ENCODE results near the gene TMEM273. TPM values are rescaled to one million over a fixed set of nuclear protein-coding genes. Genes with fewer than 3 reads are reported as not detected.

The TMEM273 gene
- total and polyA plus RNA-seq, 10 of the 15 experiments (the other 5 are each of a cell fraction or from before 2014, with no cell fraction given): 10.3 to 46.3 (median 26.4) TPM

GRCh38 chr10:49177391-49178355 is 10.5 kb downstream of the TMEM273 start (continued):
- TF ChIP-seq ZNF274 (IDR thresholded peaks at IDR 0.05; ENCODE audit: insufficient read depth, insufficient read length) (no peak), BACH1 (IDR thresholded peaks at IDR 0.05; ENCODE audit: borderline replicate concordance) (peak; percentile 37; the same call in 1 of the 2 replicates), RELB (IDR thresholded peaks at IDR 0.05; ENCODE audit: low read depth) (peak; percentile 79), FOXK2 (IDR thresholded peaks at IDR 0.05) (no peak), MTA3 (IDR thresholded peaks at IDR 0.05; ENCODE audit: borderline replicate concordance, low read length) (no peak; the same call in 1 of the 2 replicates), YBX1 (IDR thresholded peaks at IDR 0.05) (no peak), TCF3 (IDR thresholded peaks at IDR 0.05; ENCODE audit: borderline replicate concordance, insufficient read depth, low read depth, low read length) (no peak), PAX5 (IDR thresholded peaks at IDR 0.05; ENCODE audit: borderline replicate concordance, low read depth, low read length) (peak; percentile 56), IKZF2 (IDR thresholded peaks at IDR 0.05) (peak; percentile 81 to 85)
- TF ChIP-seq, protein P1, sequence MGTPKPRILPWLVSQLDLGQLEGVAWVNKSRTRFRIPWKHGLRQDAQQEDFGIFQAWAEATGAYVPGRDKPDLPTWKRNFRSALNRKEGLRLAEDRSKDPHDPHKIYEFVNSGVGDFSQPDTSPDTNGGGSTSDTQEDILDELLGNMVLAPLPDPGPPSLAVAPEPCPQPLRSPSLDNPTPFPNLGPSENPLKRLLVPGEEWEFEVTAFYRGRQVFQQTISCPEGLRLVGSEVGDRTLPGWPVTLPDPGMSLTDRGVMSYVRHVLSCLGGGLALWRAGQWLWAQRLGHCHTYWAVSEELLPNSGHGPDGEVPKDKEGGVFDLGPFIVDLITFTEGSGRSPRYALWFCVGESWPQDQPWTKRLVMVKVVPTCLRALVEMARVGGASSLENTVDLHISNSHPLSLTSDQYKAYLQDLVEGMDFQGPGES (IDR thresholded peaks at IDR 0.05): no peak
- TF ChIP-seq, protein P2, sequence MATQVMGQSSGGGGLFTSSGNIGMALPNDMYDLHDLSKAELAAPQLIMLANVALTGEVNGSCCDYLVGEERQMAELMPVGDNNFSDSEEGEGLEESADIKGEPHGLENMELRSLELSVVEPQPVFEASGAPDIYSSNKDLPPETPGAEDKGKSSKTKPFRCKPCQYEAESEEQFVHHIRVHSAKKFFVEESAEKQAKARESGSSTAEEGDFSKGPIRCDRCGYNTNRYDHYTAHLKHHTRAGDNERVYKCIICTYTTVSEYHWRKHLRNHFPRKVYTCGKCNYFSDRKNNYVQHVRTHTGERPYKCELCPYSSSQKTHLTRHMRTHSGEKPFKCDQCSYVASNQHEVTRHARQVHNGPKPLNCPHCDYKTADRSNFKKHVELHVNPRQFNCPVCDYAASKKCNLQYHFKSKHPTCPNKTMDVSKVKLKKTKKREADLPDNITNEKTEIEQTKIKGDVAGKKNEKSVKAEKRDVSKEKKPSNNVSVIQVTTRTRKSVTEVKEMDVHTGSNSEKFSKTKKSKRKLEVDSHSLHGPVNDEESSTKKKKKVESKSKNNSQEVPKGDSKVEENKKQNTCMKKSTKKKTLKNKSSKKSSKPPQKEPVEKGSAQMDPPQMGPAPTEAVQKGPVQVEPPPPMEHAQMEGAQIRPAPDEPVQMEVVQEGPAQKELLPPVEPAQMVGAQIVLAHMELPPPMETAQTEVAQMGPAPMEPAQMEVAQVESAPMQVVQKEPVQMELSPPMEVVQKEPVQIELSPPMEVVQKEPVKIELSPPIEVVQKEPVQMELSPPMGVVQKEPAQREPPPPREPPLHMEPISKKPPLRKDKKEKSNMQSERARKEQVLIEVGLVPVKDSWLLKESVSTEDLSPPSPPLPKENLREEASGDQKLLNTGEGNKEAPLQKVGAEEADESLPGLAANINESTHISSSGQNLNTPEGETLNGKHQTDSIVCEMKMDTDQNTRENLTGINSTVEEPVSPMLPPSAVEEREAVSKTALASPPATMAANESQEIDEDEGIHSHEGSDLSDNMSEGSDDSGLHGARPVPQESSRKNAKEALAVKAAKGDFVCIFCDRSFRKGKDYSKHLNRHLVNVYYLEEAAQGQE (IDR thresholded peaks at IDR 0.05; ENCODE audit: low read depth, low read length): 0 out of 2 replicates have a peak, but pooled peaks have one; percentile 11
- TF ChIP-seq, protein P3, sequence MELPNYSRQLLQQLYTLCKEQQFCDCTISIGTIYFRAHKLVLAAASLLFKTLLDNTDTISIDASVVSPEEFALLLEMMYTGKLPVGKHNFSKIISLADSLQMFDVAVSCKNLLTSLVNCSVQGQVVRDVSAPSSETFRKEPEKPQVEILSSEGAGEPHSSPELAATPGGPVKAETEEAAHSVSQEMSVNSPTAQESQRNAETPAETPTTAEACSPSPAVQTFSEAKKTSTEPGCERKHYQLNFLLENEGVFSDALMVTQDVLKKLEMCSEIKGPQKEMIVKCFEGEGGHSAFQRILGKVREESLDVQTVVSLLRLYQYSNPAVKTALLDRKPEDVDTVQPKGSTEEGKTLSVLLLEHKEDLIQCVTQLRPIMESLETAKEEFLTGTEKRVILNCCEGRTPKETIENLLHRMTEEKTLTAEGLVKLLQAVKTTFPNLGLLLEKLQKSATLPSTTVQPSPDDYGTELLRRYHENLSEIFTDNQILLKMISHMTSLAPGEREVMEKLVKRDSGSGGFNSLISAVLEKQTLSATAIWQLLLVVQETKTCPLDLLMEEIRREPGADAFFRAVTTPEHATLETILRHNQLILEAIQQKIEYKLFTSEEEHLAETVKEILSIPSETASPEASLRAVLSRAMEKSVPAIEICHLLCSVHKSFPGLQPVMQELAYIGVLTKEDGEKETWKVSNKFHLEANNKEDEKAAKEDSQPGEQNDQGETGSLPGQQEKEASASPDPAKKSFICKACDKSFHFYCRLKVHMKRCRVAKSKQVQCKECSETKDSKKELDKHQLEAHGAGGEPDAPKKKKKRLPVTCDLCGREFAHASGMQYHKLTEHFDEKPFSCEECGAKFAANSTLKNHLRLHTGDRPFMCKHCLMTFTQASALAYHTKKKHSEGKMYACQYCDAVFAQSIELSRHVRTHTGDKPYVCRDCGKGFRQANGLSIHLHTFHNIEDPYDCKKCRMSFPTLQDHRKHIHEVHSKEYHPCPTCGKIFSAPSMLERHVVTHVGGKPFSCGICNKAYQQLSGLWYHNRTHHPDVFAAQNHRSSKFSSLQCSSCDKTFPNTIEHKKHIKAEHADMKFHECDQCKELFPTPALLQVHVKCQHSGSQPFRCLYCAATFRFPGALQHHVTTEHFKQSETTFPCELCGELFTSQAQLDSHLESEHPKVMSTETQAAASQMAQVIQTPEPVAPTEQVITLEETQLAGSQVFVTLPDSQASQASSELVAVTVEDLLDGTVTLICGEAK (IDR thresholded peaks at IDR 0.05; ENCODE audit: borderline replicate concordance): peak; percentile 38; the same call in 1 of the 2 replicates
- TF ChIP-seq, protein P4, sequence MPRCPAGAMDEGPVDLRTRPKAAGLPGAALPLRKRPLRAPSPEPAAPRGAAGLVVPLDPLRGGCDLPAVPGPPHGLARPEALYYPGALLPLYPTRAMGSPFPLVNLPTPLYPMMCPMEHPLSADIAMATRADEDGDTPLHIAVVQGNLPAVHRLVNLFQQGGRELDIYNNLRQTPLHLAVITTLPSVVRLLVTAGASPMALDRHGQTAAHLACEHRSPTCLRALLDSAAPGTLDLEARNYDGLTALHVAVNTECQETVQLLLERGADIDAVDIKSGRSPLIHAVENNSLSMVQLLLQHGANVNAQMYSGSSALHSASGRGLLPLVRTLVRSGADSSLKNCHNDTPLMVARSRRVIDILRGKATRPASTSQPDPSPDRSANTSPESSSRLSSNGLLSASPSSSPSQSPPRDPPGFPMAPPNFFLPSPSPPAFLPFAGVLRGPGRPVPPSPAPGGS (IDR thresholded peaks at IDR 0.05; ENCODE audit: borderline replicate concordance, insufficient read depth, low read depth, low read length, poor library complexity, severe bottlenecking): peak; percentile 79
- TF ChIP-seq, protein P5, sequence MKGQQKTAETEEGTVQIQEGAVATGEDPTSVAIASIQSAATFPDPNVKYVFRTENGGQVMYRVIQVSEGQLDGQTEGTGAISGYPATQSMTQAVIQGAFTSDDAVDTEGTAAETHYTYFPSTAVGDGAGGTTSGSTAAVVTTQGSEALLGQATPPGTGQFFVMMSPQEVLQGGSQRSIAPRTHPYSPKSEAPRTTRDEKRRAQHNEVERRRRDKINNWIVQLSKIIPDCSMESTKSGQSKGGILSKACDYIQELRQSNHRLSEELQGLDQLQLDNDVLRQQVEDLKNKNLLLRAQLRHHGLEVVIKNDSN (IDR thresholded peaks at IDR 0.05; ENCODE audit: borderline replicate concordance, extremely low read length, insufficient read depth, low read depth, low read length): no peak

All from GM12878 (cell line).